ENCODE results near the gene FOXO6. TPM values are rescaled to one million over a fixed set of nuclear protein-coding genes. Genes with fewer than 3 reads are reported as not detected.

FOXO6 gene
- total and polyA plus RNA-seq, 9 of the 15 experiments (the other 6 are each of a cell fraction or from before 2014, with no cell fraction given): 0.04 to 0.31 (median 0.12) TPM; not detected in 5

DNA sequence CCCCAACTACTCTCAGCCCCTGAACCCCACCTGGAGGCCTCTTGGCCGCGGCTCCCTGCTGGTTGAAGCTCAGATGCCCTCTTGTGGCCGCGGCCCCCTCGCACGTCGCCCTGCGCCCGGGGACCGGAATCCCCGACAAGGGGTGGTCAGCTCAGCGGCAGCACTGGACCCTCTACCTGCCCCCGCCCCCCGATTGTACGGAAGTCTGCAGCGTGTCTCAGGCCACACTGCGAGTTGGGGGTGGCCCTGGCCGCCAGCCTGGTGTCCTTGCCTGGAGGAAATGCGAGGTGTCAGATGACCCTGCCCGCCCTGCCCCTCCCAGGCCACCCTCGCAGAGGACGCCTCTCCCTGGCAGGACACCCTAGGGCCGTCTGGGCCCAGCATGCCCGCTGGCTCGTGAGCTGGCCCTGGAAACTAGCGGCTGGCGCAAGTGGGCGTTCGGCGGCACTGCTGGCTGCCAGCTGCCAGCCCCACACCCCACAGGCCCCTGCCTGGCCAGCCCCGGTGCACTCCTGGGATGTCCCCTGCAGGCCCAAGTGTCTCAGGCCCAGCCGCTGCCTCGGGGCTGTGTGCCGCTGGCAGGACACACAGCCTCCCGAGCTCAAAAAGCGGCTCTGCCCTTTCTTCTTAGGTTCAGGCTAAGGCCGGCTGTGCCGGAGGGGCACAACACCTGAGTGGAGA lies 62.4 kb downstream of the FOXO6 start (continued):
- no peak for TF ChIP-seq ZNF354B (CRISPR knock-in tag; IDR thresholded peaks at IDR 0.05)
- no peak for TF ChIP-seq TRIM24 (IDR thresholded peaks at IDR 0.05)
- TF ChIP-seq REST (IDR thresholded peaks at IDR 0.05; ENCODE audit: borderline replicate concordance): peak; percentile 64
- TF ChIP-seq REST (CRISPR knock-in tag; IDR thresholded peaks at IDR 0.05; ENCODE audit: low read depth): no peak
- TF ChIP-seq CTCFL (IDR thresholded peaks at IDR 0.05; ENCODE audit: borderline replicate concordance, insufficient read depth, low read depth, low read length, poor library complexity, severe bottlenecking): peak; percentile 15
- no peak for TF ChIP-seq ZBTB8A (IDR thresholded peaks at IDR 0.05; ENCODE audit: partially characterized antibody)
- TF ChIP-seq EHMT2 (IDR thresholded peaks at IDR 0.05): no peak
- no peak for TF ChIP-seq ILK (tag; IDR thresholded peaks at IDR 0.05; ENCODE audit: borderline replicate concordance, low read depth)

All from K562 (cell line).